GM18907 (cell line): Measurements from ENCODE around the gene OSBPL10.

ENCODE experiments used
- ATAC-seq: cut with Tn5 transposase; IDR thresholded peaks from one replicate; pipeline ENCODE4 v1.9.1; 2021; ENCODE audit warnings: mild to moderate bottlenecking, moderate library complexity; ENCODE audit not compliant: unreplicated experiment

Gene OSBPL10

GRCh38 chr3:31753050-31753425, 228.0 kb downstream of the OSBPL10 start:
- ATAC-seq = no peak

GRCh38 chr3:31752305-31753049, 228.6 kb downstream of the OSBPL10 start:
- ATAC-seq = no peak

- ATAC-seq = no peak
Measured at GRCh38 chr3:31750341-31750740, 230.7 kb downstream of the OSBPL10 start.

GRCh38 chr3:31748933-31749295, 232.1 kb downstream of the OSBPL10 start:
- ATAC-seq = no peak

- ATAC-seq = no peak
Measured at GRCh38 chr3:31748281-31748932, 232.7 kb downstream of the OSBPL10 start.

- ATAC-seq = no peak
Measured at GRCh38 chr3:31747785-31748184, 233.3 kb downstream of the OSBPL10 start.

- ATAC-seq = no peak
Measured at GRCh38 chr3:31744913-31745312, 236.1 kb downstream of the OSBPL10 start.

- no peak for ATAC-seq
Measured at GRCh38 chr3:31743331-31744089, 237.6 kb downstream of the OSBPL10 start.

GRCh38 chr3:31740397-31740796, 240.7 kb downstream of the OSBPL10 start:
- no peak for ATAC-seq

- ATAC-seq = no peak
Measured at GRCh38 chr3:31738412-31738811, 242.7 kb downstream of the OSBPL10 start.

- no peak for ATAC-seq
Measured at GRCh38 chr3:31735667-31736066, 245.4 kb downstream of the OSBPL10 start.

GRCh38 chr3:31733234-31733667, 247.8 kb downstream of the OSBPL10 start:
- ATAC-seq = no peak

- ATAC-seq = no peak
Measured at GRCh38 chr3:31732548-31732947, 248.5 kb downstream of the OSBPL10 start.

- ATAC-seq = no peak
Measured at GRCh38 chr3:31729573-31729972, 251.5 kb downstream of the OSBPL10 start.

GRCh38 chr3:31729082-31729481, 252.0 kb downstream of the OSBPL10 start:
- no peak for ATAC-seq

- ATAC-seq = no peak
Measured at GRCh38 chr3:31728403-31728802, 252.7 kb downstream of the OSBPL10 start.

- no peak for ATAC-seq
Measured at GRCh38 chr3:31725976-31726375, 255.1 kb downstream of the OSBPL10 start.

GRCh38 chr3:31725568-31725967, 255.5 kb downstream of the OSBPL10 start:
- ATAC-seq = no peak

- ATAC-seq = no peak
Measured at GRCh38 chr3:31724651-31725050, 256.4 kb downstream of the OSBPL10 start.

GRCh38 chr3:31724116-31724515, 256.9 kb downstream of the OSBPL10 start:
- no peak for ATAC-seq

- ATAC-seq = no peak
Measured at GRCh38 chr3:31723701-31724100, 257.4 kb downstream of the OSBPL10 start.

- ATAC-seq = no peak
Measured at GRCh38 chr3:31721676-31722075, 259.4 kb downstream of the OSBPL10 start.
